HG03025 (cell line): ENCODE results near the gene CBFA2T2.
"Not testable (repeated sequence)": the region's sequence is repeated elsewhere in the genome, so short reads cannot be mapped to it uniquely, and the experiment has no call there.

Source experiments
- ATAC-seq: cut with Tn5 transposase; IDR thresholded peaks from one replicate; pipeline ENCODE4 v1.9.1; 2021; ENCODE audit warnings: mild to moderate bottlenecking, moderate library complexity; ENCODE audit not compliant: unreplicated experiment, low FRiP score

CBFA2T2 gene

GRCh38 chr20:33606118-33606771 is 116.3 kb downstream of the CBFA2T2 start:
- ATAC-seq = no peak

DNA sequence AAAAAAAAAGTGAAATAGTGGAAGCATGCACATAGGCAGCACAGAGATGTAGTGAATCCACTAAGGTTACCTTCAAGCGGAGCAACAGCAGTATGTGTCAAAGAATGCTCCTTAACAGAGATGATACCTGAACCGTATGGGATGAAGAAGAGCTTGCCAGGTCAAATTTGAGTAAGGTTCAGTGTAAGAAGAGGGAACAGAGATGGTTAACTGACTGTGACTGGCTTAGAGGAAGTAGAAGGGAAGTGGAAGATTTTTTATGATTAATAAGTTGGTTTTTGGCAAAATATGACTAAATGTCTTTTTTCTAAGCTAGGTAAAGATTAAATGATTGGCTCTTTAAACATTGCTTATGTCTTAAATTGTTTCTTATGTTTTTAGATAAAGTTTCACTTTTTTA is 119.6 kb downstream of the CBFA2T2 start:
- no peak for ATAC-seq

DNA sequence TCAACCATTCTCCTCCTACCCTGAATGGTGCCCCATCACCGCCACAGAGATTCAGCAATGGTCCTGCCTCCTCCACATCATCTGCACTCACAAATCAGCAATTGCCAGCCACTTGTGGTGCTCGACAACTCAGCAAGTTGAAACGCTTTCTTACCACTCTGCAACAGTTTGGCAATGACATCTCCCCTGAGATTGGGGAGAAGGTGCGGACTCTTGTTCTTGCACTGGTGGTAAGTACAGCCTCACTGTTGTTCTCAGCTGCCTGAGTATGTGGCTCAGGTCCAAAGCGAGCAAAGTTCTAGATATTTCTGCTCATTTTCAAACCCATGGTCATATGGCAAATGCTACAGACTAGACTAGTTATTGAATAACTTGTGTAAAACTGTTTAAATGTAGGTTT is 121.2 kb downstream of the CBFA2T2 start:
- no peak for ATAC-seq

- no peak for ATAC-seq
Observed at GRCh38 chr20:33612001-33612400, 122.1 kb downstream of the CBFA2T2 start.

DNA sequence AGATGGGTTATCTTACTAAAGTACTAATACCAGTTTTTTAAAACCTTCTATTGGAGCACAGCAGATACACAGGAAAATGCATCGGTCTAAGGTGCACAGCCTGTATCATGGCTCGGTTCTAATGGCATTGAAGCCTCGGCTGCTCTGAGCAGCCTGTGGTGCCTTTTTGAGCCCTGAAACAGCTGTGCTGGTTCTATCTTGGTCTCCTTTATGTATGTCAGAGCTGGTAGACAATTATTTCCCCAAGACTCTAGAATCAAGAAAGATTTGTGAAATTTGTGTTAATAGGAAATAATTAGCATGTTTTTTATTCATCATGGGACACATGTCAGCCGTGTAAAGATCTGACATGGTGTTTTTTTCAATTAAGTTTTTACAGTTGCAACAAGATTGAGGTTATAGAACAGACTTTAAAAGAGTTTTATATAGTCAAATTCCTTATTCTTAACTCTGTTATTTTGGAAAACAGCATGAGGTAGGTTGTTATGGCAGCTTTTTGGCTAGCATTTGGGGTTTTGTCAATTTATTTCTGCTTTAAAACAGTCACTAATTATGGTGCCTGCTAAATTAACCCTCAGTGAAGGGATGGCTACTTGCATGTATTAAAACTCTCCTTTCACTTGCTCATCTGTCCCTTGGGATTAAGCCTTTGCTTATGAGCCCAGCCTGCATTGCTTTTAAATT is 132.0 kb downstream of the CBFA2T2 start:
- ATAC-seq = no peak

DNA sequence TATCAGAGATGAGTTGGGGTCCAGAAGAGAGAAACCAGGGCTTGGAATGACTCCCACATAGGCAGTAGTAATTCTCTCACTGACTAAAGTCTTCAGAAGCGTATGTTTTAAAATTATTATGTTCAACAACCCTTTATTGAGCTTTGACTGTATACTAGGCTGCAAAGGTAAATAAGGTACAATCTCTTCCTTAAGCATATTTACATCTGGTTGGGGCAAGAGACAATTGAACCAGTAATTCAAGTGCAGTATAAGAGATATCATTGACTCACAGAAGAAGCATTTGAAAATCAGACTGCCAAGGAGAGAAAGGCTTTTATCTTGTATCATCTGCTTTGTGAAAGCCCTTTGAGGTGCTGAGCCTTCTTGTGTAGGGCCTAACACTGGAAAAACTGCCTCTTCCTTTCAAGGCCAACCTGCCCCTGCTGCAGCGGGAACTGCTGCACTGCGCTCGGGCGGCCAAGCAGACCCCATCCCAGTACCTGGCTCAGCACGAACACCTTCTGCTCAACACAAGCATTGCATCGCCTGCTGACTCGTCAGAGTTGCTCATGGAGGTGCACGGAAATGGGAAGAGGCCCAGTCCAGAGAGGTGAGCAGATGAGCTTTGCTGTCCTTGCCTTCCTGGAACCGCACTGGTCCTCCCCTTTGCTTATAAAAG is 132.9 kb downstream of the CBFA2T2 start:
- ATAC-seq = no peak

DNA sequence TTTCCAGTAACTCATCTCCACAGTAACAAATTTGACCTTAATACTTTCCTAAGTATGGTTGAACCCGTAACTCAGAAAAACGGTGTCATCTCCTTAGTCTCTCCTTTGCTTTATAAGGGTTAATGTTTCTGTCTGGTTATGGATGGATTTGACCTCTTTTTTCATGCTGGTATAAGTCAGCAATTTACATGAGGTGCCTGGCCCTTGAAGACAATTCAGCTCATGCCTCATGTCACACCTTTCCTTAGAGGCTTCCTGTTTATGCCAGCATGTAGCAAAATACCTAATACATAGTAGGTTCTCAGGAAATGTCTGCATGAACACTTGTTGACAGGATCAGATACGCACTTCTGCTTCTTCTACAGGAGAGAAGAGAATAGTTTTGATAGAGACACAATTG is 134.5 kb downstream of the CBFA2T2 start:
- no peak for ATAC-seq

DNA sequence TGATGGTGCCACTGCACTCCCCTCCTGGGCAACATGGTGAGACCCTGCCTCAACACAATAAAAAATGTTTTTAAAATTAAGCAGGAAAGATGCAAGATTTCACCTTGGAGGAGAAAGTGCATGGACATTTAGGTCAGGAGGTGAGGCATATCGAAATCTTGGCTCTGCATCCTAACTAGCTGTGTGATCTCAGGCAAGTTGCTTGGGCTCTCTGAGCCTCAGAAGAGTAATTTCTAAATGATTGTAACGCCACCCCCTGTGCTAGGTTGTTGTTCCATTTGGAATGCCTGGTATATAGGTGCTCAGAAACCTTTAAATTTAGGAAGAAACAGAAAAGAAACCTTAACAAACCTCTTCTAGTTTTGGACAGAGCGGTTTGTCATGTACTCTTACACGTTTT is 136.3 kb downstream of the CBFA2T2 start:
- no peak for ATAC-seq

DNA sequence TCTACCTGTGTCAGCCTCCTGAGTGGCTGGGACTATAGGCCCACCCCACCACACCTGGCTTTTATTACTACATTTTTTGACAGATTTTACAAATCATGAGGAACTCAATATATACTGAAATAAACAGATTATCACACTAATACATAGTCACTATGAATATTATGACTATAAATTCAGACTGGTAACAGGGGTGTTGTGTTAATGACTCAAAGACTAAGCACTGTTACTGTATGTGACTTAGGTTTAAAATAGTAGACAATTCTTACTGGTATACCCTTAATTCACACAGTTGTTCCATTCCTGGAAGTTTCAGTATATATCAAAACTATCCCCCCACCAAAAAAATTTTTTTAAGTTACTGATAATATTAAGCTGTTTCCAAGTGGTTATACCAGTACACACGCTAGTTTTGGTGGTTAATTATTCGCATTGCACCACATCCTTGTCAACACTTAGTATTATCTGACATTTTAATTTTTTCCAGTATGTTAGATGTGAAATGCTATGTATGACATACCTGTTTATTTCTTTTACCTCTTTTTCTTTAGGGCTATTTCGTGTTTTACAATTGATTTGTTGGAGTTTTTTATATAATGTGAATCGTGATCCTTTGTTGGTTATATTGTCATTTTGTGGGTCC is 137.8 kb downstream of the CBFA2T2 start:
- no peak for ATAC-seq

DNA sequence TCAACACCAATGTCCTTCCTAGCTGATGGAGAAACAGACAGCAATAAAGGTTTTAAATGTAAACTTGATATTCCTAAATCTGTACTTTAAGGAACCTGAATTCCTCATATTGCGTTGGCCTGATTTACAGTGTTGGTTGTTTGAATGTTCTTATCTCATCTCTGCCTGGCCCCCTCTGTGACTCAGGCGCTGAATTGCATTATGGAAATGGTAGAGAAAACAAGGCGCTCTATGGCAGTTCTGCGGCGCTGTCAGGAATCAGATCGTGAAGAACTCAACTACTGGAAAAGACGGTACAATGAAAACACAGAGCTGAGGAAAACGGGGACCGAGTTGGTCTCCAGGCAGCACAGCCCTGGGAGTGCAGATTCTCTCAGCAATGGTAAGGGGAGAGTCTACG is 139.6 kb downstream of the CBFA2T2 start:
- ATAC-seq = no peak

GRCh38 chr20:33629979-33630378 is 140.1 kb downstream of the CBFA2T2 start:
- no peak for ATAC-seq

GRCh38 chr20:33630507-33630906 is 140.6 kb downstream of the CBFA2T2 start:
- no peak for ATAC-seq

GRCh38 chr20:33631910-33632309 is 142.0 kb downstream of the CBFA2T2 start:
- ATAC-seq = not testable (repeated sequence)

DNA sequence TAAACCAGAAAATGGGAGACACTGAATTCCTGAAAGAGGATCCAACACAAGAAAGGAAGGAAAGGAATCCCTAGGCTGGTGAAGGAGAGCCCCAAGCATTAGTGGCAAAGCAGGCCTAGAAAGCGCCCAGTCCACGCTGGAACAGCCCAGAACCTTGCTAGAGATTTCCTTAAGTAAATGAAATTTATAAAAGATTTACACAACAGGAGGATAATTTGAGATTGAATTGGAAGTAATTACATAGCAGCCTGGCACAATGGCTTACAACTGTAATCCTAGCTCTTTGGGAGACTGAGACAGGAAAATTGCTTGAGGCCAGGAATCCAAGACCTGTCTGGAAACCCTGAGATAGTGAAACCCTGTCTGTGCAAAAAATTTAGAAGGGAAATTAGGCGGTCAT is 145.4 kb downstream of the CBFA2T2 start:
- no peak for ATAC-seq

DNA sequence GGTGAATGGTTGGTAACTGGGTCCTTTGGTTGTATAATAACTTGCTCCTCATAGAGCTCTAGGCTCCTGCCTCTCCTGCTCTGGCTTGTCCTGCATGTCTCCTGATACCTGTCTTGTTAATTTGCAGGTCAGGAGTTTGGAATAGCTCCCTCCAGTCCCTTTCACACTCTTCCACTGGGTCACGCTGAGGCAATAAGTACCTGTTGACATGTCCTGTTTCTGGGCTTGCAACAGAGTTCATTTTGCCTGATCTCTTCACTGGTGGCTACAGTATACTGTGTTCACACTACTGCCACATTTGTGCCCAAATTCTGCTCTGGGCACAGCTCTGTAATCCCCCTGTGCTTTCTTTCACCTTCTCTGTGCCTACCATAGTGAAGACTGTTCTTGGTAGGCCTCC is 146.9 kb downstream of the CBFA2T2 start:
- ATAC-seq = no peak

DNA sequence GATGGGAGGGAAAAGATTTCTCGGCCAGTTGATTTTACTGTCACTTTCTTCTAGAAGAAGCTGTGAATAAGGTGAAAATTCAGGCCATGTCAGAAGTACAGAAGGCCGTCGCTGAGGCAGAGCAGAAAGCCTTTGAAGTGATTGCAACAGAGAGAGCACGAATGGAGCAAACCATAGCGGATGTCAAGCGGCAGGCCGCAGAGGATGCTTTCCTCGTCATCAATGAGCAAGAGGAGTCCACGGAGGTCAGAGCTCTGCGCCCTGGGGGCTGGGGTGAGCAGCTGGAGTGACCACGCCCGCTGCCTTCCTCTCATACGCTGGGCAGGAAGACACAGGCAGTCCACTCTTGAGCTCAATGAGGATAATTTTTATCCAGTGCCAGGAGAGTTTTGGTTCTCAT is 150.4 kb downstream of the CBFA2T2 start:
- no peak for ATAC-seq

- no peak for ATAC-seq
Observed at GRCh38 chr20:33644313-33645071, 154.6 kb downstream of the CBFA2T2 start.

GRCh38 chr20:33645072-33645358 is 155.1 kb downstream of the CBFA2T2 start:
- ATAC-seq = no peak

DNA sequence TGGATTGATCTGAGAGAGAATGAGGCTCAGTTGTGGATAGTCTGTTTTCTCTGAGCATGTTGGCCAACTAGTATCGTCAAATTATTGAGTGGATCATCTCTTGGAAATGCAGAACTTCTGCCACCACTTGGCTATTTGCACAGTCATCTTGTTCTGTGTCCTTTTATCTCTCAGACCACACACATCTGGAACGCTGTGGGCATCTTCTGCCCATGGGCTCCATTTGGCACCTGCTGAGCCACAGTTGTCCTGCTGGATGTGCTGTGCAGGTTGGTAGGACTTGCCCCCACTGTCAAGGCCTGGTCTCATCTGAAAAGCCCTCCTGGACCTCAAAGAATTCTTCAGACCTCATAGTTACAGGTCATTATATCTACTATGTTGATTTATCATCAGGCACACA is 155.5 kb downstream of the CBFA2T2 start:
- ATAC-seq = no peak

DNA sequence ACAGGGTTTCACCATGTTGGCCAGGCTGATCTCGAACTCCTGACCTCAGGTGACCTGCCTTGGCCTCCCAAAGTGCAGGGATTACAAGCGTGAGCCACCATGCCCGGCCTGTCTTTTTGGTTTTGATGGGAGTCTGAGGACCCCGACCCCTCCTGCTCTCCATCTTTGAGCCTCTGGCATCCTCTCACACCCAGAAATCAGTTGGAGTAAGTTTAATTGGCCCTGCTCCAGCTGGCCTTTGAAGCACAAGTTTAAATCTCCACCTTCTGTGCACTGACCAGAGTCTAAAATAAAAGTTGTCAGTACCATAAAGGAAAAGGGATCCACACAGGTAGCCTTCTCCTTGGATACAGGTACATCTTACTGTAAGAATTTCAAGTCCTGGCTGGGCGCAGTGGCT is 156.3 kb downstream of the CBFA2T2 start:
- ATAC-seq = no peak
